Prostate gland (tissue), 2 donors: ENCODE results near the gene TCF7L2. TPM values are rescaled to one million over a fixed set of nuclear protein-coding genes. Genes with fewer than 3 reads are reported as not detected.
"Not testable (repeated sequence)": the region's sequence is repeated elsewhere in the genome, so short reads cannot be mapped to it uniquely, and the experiment has no call there.

Experiments
- DNase-seq: peaks from one replicate; pipeline ENCODE4 v3.0.0-alpha.2; 2019; ENCODE audit warnings: low spot score
- H3K27ac ChIP-seq, 2 donors: fragments of 200-600 bp; sonication (generic); 2 replicates each; pipeline ENCODE4 v1.5.1; 2017 to 2019
- H3K27me3 ChIP-seq: fragments of 200-600 bp; sonication (generic); replicated peaks from 2 replicates; pipeline ENCODE4 v1.5.1; 2019; ENCODE audit not compliant: insufficient read depth
- H3K36me3 ChIP-seq, 2 donors: fragments of 200-600 bp; sonication (generic); 1 replicate in 1 of 2; 2 replicates in 1 of 2; pipeline versions ENCODE4 v1.5.1 to v1.8.1; 2017 to 2019
- H3K4me1 ChIP-seq: fragments of 200-600 bp; sonication (generic); replicated peaks from 2 replicates; pipeline ENCODE4 v1.5.1; 2019
- H3K4me3 ChIP-seq, 2 donors: fragments of 200-600 bp; sonication (generic); 2 replicates each; pipeline ENCODE4 v1.5.1; 2017 to 2019
- H3K9me3 ChIP-seq: fragments of 200-600 bp; sonication (generic); 2 replicates; pipeline ENCODE4 v1.5.1; 2017
- POLR2A ChIP-seq: fragments of 450-650 bp; IDR thresholded peaks from one replicate; pipeline ENCODE4 v1.6.1; 2016; ENCODE audit warnings: antibody characterized with exemption, mild to moderate bottlenecking
- POLR2AphosphoS5 ChIP-seq: sonication (generic); formaldehyde crosslinking; IDR thresholded peaks from one replicate; pipeline ENCODE4 v1.6.1; 2017; ENCODE audit warnings: antibody characterized with exemption
- WGBS: methylation state at CpG from one replicate; pipeline ENCODE4 v1.1.5; 2018; 5-methylcytosine and 5-hydroxymethylcytosine counted together
- intact Hi-C: fragments of 100-400 bp; cut with DNase I; formaldehyde crosslinking; loops from one replicate; pipeline ENCODE4 v1.14.2; 2022
- total RNA-seq, 2 donors: library from RNA; depleted of rRNA; stranded (reverse); fragments of >200 nt; gene quantifications; one replicate each; pipeline ENCODE4 v1.1.0, GENCODE V29; 2016
- TF ChIP-seq, protein P1 (sequence below), 4 experiments: fragments of 200-600 bp in 2 of 4; fragments of 450-650 bp in 2 of 4; sonication (generic) in 2 of 4; IDR thresholded peaks; 1 replicate in 3 of 4; 2 replicates in 1 of 4; pipeline ENCODE4 v1.5.1; 2016 to 2019; ENCODE audit warnings: antibody characterized with exemption in 4 of 4, mild to moderate bottlenecking in 2 of 4, moderate library complexity in 2 of 4

TCF7L2 gene
- total RNA-seq, 2 donors from 2014 or later, result 9.8 to 29.8 TPM

GRCh38 chr10:113104047-113104446, 154.0 kb downstream of the TCF7L2 start:
- no peaks in the 10 kb centered on the region for H3K36me3 ChIP-seq
- H3K27ac ChIP-seq, result no peak overlapping the region
- 38% methylated on average over 3 of the region's 3 CpGs for WGBS
- H3K9me3 ChIP-seq, result no peaks in the 10 kb centered on the region
- H3K27me3 ChIP-seq, result no peaks in the 10 kb centered on the region
- H3K4me3 ChIP-seq, result no peak overlapping the region
- H3K4me1 ChIP-seq, result no peaks in the 10 kb centered on the region
- TF ChIP-seq POLR2AphosphoS5 (no peak), POLR2A (no peak)
- TF ChIP-seq, protein P1, sequence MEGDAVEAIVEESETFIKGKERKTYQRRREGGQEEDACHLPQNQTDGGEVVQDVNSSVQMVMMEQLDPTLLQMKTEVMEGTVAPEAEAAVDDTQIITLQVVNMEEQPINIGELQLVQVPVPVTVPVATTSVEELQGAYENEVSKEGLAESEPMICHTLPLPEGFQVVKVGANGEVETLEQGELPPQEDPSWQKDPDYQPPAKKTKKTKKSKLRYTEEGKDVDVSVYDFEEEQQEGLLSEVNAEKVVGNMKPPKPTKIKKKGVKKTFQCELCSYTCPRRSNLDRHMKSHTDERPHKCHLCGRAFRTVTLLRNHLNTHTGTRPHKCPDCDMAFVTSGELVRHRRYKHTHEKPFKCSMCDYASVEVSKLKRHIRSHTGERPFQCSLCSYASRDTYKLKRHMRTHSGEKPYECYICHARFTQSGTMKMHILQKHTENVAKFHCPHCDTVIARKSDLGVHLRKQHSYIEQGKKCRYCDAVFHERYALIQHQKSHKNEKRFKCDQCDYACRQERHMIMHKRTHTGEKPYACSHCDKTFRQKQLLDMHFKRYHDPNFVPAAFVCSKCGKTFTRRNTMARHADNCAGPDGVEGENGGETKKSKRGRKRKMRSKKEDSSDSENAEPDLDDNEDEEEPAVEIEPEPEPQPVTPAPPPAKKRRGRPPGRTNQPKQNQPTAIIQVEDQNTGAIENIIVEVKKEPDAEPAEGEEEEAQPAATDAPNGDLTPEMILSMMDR (IDR thresholded peaks at IDR 0.05), result no peak
- DNase-seq, result no peak
- intact Hi-C loops, result no loop called here

GRCh38 chr10:113108194-113108835, 158.3 kb downstream of the TCF7L2 start:
- no peak for DNase-seq

DNA sequence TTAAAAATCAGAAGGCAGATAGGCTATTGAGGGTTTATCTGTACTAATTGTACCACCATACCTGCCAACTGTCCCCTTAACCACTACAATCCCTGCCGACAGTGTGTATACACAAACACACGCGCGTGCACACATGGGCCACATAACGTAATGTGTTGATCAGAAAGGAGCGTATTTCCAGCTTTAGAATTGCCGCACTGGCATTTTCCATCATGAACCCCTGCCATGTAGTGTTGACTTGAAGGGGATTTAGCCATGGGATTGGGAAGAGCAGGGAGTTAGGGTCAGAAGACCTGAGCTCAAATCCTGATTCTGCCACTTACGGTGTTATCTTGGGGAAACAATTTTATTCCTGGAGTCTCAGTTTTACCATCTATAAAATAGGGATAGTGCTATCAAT, 158.9 kb downstream of the TCF7L2 start:
- DNase-seq, result no peak
- intact Hi-C loops, result no loop called here
- Histone ChIP-seq H3K36me3 (no peaks in the 10 kb centered on the region), H3K27me3 (no peaks in the 10 kb centered on the region), H3K4me1 (no peaks in the 10 kb centered on the region), H3K4me3 (no peak overlapping the region), H3K27ac (no peak overlapping the region), H3K9me3 (no peaks in the 10 kb centered on the region)
- WGBS, result 97% methylated on average over 8 of the region's 8 CpGs
- TF ChIP-seq POLR2AphosphoS5 (no peak), POLR2A (no peak)
- TF ChIP-seq, protein P1 (IDR thresholded peaks at IDR 0.05), result no peak

More at GRCh38 chr10:113108194-113108835, 158.3 kb downstream of the TCF7L2 start:
- Histone ChIP-seq H3K4me3 (no peak overlapping the region), H3K27me3 (no peaks in the 10 kb centered on the region), H3K36me3 (no peaks in the 10 kb centered on the region), H3K27ac (no peak overlapping the region), H3K9me3 (no peaks in the 10 kb centered on the region), H3K4me1 (no peaks in the 10 kb centered on the region)
- TF ChIP-seq POLR2A, result no peak
- TF ChIP-seq POLR2AphosphoS5, result no peak
- TF ChIP-seq, protein P1 (IDR thresholded peaks at IDR 0.05), result peak in 3 of 4 experiments; percentile 14 to 31 (median 20)
- intact Hi-C loops, result no loop called here
- 63% methylated on average over 15 of the region's 15 CpGs for WGBS

- H3K36me3 ChIP-seq, H3K4me1 ChIP-seq, intact Hi-C loops, H3K4me3 ChIP-seq, H3K27ac ChIP-seq, H3K27me3 ChIP-seq, DNase-seq, H3K9me3 ChIP-seq: not testable (repeated sequence)
- 90% methylated on average over 4 of the region's 4 CpGs for WGBS
Measured at GRCh38 chr10:113109482-113109881, 159.4 kb downstream of the TCF7L2 start.

GRCh38 chr10:113111260-113111659, 161.2 kb downstream of the TCF7L2 start:
- no peak overlapping the region for H3K27ac ChIP-seq
- TF ChIP-seq, protein P1 (IDR thresholded peaks at IDR 0.05), result no peak
- TF ChIP-seq POLR2A (no peak), POLR2AphosphoS5 (no peak)
- no peaks in the 10 kb centered on the region for H3K36me3 ChIP-seq
- no peaks in the 10 kb centered on the region for H3K4me1 ChIP-seq
- DNase-seq, result no peak
- H3K4me3 ChIP-seq, result no peak overlapping the region
- no peaks in the 10 kb centered on the region for H3K27me3 ChIP-seq
- WGBS, result 95% methylated on average over 3 of the region's 3 CpGs
- H3K9me3 ChIP-seq, result no peaks in the 10 kb centered on the region
- intact Hi-C loops, result no loop called here
